ENCODE results near the gene IFT20. TPM values are rescaled to one million over a fixed set of nuclear protein-coding genes. Genes with fewer than 3 reads are reported as not detected.
A peak's percentile ranks its signal among the peaks of the same experiment; 100 is the strongest.

Gene IFT20
- total RNA-seq, 2 experiments from 2014 or later: 24.6 to 28.9 TPM

DNA sequence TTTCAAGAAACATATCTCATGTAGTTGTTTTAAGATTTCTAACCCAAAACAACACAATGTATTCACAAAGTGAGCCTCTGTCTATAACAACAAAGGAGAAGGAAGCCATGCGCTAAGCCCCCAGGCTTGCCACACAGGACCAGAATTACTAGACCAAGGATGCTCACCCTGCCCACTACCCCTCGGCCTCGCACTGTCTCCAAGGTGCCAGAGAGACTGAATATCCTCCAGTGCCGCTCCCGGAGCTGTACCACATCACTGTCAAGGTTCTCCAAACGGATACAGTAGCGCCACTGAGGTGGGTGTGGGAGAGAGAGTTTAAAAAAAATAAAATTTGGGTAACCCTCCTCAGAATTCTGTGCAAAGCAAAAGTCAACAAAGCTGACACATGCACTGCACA is 15.0 kb upstream of the IFT20 start:
- Mint-ChIP-seq H3K4me1 (no peaks in the 10 kb centered on the region), H3K27ac (no peak overlapping the region), H3K4me3 (no peak overlapping the region), H3K27me3 (no peaks in the 10 kb centered on the region), H3K9me3 (no peaks in the 10 kb centered on the region), H3K36me3 (peaks cover 9% of the 10 kb centered on the region)
- no peak for DNase-seq
- POLR2A ChIA-PET: no interaction called here
- no peak for ATAC-seq (ENCODE audit: low read depth)

DNA sequence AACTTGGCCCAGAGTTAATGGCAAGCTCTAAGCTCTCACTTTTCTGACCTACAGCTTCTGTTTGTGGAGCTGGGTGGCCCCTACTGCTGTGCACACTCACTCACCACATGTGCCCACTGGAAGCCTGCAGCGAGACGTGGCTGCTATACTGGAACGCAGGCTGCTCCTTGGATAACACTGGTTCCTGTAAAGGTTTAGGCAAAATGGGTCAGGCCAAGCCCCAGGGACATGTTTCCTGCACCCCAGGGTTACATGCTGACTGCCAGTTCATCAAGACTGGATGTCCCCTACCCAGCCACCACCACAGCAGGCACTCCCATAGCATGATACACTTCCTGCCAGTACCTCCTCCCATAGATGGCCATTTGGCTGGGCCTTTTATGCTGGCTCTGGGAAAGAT is 13.7 kb upstream of the IFT20 start:
- Mint-ChIP-seq H3K4me1 (no peaks in the 10 kb centered on the region), H3K36me3 (peaks cover 10% of the 10 kb centered on the region), H3K27ac (no peak overlapping the region), H3K9me3 (no peaks in the 10 kb centered on the region), H3K27me3 (no peaks in the 10 kb centered on the region), H3K4me3 (no peak overlapping the region)
- POLR2A ChIA-PET: interaction anchor here (1.7 kb wide), 1 partner anchor 8 kb away, joined by 5 read pairs; the partner anchor contains the start of gene POLDIP2
- ATAC-seq (ENCODE audit: low read depth) (no peak), DNase-seq (no peak)

DNA sequence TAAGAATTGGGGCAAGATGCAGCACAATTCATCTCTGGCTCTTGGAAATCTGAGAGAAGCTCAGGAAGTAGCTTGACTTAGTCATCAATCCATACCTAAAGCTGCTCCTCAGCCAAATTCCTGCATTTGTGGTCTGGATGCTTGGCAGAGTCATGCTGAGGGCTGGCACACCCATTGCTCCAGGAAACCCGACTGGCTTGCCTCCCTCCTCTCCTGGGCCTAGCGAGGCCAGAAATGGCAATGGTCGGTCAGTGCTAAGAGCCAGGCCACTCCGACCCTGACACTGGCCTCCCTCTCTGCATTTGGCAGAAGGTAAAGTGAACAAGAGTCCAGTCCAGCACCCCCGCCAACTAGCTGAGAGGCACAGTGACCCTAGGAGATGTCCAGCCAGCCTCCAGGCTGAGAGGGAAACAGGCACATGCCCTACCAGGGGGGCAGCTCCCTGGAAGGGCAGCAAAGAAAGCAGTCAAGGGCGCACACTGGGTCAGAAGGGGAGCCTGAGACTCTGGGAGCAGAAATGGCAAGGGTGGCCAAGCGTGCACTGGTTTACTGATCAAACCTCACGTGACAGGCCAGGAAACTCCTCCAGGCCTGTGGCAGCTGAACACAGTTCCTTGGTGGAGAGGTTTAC is 12.1 kb upstream of the IFT20 start:
- H3K36me3 Mint-ChIP-seq: peaks cover 6% of the 10 kb centered on the region
- DNase-seq: no peak
- H3K27ac Mint-ChIP-seq: no peak overlapping the region
- H3K27me3 Mint-ChIP-seq: no peaks in the 10 kb centered on the region
- H3K4me1 Mint-ChIP-seq: no peaks in the 10 kb centered on the region
- POLR2A ChIA-PET: interaction anchor here (1.0 to 1.7 kb wide), 3 partner anchors 10 to 12 kb away, joined by 4 to 8 read pairs (median 5); partner anchors contain the start of genes IFT20, POLDIP2 and TNFAIP1
- no peak for ATAC-seq (ENCODE audit: low read depth)
- H3K9me3 Mint-ChIP-seq: no peaks in the 10 kb centered on the region
- no peak overlapping the region for H3K4me3 Mint-ChIP-seq

DNA sequence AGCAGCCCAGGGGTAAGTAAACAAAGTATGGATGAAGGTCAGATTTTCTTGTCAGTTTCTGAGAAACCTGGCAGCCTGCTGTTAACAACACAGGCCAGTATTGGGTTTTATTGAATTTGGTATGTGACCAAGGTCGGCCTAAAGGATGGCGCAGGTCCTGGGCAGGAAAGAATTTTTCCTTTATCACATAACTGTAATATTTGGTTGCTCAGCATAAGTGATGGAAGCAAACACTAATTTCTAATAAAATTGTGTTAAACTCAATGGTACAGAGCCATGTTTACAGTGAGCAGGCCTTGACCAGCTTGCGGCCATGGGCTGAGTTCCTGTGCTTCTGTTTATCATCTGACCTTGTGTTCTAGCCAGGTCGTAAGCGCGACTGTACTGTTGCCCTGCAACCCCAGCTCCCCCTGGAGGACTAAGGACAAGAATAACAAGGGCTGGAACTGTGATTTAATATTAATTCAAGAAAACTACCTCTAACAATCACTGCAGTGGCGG is 11.5 kb upstream of the IFT20 start:
- H3K27me3 Mint-ChIP-seq: no peaks in the 10 kb centered on the region
- H3K4me3 Mint-ChIP-seq: no peak overlapping the region
- H3K27ac Mint-ChIP-seq: no peak overlapping the region
- DNase-seq (no peak), ATAC-seq (ENCODE audit: low read depth) (no peak)
- POLR2A ChIA-PET: interaction anchor here (1.0 to 1.7 kb wide), 2 partner anchors 10 to 11 kb away, joined by 4 to 8 read pairs; partner anchors contain the start of genes IFT20, POLDIP2 and TNFAIP1
- H3K9me3 Mint-ChIP-seq: no peaks in the 10 kb centered on the region
- H3K36me3 Mint-ChIP-seq: peaks cover 6% of the 10 kb centered on the region
- no peaks in the 10 kb centered on the region for H3K4me1 Mint-ChIP-seq

DNA sequence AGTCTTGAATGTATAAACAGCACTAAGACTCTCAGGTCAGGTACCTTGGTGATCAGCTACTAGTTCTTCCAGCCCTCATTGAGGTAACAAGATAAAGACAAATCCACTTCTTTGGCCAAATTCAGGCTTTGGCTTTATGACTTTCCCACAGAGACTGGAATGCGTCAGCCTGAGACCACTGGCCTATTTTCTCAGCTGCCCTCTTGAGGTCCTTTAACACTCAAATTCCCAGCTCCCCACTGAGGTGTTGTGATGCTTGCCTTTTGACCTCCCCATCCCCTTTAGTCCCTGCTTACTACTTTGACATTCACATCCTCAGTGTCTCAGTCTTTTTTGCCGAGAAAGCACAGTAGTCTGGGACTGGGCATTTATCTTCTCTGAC is 10.9 kb upstream of the IFT20 start:
- Mint-ChIP-seq H3K4me3 (no peak overlapping the region), H3K27me3 (no peaks in the 10 kb centered on the region), H3K4me1 (no peaks in the 10 kb centered on the region), H3K9me3 (no peaks in the 10 kb centered on the region), H3K27ac (no peak overlapping the region), H3K36me3 (peaks cover 5% of the 10 kb centered on the region)
- no peak for ATAC-seq (ENCODE audit: low read depth)
- POLR2A ChIA-PET: interaction anchor here (1.4 kb wide), 1 partner anchor 11 kb away, joined by 3 read pairs; the partner anchor contains the start of genes IFT20 and TNFAIP1
- no peak for DNase-seq

DNA sequence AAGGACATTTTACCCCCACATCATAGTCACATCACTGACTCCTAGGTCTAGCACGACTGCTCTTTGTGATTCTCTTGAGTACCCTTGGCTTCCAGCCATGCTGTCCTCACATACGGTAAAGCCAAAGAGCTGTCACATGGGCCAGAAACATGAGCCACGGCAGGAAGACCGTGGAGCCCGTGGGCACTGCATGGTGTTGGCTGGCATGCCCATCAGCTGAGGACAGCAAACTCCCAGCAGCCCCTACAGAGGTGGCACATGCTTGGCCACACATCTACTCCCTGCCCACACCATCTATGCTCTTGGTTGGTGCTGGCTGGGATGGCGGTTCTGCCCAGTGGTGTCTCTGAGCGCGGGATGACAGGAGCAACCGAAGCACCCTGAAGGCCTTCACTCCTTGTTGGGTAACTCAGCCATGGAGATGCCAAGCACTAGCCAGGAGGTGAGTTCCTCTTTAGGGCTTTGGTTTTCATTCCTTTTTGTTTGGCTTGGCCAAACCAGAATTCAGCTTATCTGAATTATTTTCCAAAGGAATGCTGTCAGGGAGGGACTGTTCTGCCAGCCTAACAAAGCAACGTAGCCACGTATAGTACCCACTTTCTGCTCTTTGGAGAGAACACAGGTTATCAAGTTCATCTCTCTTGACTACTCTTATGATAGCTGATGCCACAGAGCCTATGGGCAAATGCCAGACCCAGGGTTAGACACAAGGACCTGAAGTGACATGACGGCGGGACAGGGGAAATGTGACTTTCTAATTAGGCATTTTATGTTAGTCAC is 10.3 kb upstream of the IFT20 start:
- Mint-ChIP-seq H3K4me1 (no peaks in the 10 kb centered on the region), H3K4me3 (no peak overlapping the region), H3K36me3 (peaks cover 5% of the 10 kb centered on the region), H3K27ac (no peak overlapping the region), H3K27me3 (no peaks in the 10 kb centered on the region), H3K9me3 (no peaks in the 10 kb centered on the region)
- ATAC-seq (ENCODE audit: low read depth): no peak
- DNase-seq: no peak
- POLR2A ChIA-PET: interaction anchor here (1.4 kb wide), 1 partner anchor 10 kb away, joined by 3 read pairs; the partner anchor contains the start of genes IFT20 and TNFAIP1

DNA sequence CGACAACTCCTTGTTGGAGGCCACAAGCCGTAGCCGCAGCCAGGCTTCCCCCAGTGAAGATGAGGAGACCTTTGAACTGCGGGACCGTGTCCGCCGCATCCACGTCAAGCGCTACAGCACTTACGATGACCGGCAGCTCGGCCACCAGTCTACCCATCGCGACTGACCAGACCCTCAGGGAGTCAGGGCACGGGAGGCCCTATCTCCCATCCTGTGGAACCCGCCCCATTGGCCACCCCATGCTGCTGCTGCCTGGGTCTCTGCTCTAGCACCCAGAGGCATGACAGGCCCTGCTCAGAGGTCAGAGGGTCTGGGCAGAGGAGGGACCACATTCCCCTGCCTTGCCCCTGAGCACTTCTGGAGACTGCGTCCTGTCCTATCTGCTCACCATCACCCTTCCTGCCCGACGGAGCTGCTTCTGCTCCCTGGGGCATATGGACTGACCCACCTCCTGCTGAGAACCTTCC is 9.2 kb upstream of the IFT20 start:
- Mint-ChIP-seq H3K4me3 (no peak overlapping the region), H3K36me3 (peaks cover 7% of the 10 kb centered on the region), H3K4me1 (no peaks in the 10 kb centered on the region), H3K27me3 (no peaks in the 10 kb centered on the region), H3K27ac (no peak overlapping the region), H3K9me3 (no peaks in the 10 kb centered on the region)
- DNase-seq: no peak
- no peak for ATAC-seq (ENCODE audit: low read depth)
- POLR2A ChIA-PET: interaction anchor here (0.8 to 3.0 kb wide), 2 partner anchors 12 to 57 kb away, joined by 4 to 8 read pairs; partner anchors contain the start of gene POLDIP2

DNA sequence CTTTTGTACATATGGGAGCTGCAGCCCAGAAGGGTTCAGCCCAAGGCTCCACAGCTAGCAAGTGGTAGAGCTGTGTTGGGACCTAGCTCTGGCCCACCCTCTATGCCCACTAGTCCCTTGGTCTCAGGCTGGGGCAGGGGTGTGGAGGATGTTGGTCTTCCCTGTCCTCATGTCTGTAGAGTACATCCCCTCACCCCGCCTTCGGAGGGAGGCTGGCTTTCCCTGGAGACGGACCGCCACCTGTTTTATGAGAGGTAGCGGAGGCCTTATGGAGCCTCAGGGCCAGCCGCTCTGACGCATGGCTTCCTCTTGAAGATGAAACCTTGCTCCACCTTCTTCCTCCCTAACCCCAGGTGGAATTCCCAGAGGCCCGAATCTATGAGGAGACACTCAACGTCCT is 8.7 kb upstream of the IFT20 start:
- POLR2A ChIA-PET: interaction anchor here (0.8 to 3.0 kb wide), 2 partner anchors 13 to 57 kb away, joined by 4 to 8 read pairs; partner anchors contain the start of gene POLDIP2
- DNase-seq: no peak
- H3K4me3 Mint-ChIP-seq: no peak overlapping the region
- no peak for ATAC-seq (ENCODE audit: low read depth)
- no peaks in the 10 kb centered on the region for H3K9me3 Mint-ChIP-seq
- H3K27me3 Mint-ChIP-seq: no peaks in the 10 kb centered on the region
- H3K36me3 Mint-ChIP-seq: peaks cover 7% of the 10 kb centered on the region
- no peaks in the 10 kb centered on the region for H3K4me1 Mint-ChIP-seq
- H3K27ac Mint-ChIP-seq: no peak overlapping the region

DNA sequence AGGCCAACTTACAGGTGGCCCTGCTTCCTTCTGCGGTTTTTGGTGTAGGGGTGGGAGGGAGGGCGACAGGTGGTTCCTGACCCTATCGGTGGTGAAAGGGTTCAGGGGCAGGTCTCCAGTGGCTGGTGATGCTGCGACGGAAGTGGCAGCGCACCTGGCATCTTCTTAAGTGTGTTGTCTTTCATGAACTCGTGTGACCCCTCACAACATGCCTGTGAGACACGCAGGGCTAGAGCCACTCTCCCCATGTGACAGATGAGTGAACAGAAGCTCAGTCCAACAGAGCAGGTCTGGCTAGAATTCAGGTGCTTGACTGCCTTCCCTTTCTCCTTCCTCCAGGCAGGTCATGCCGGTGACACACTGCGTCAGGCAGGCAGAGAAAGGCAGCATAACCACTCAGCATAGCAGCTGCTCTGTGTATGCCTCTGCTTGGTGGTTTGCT is 8.2 kb upstream of the IFT20 start:
- ATAC-seq (ENCODE audit: low read depth) (peak; percentile 31), DNase-seq (no peak)
- Mint-ChIP-seq H3K27ac (peak overlapping the region; percentile 65), H3K4me3 (no peak overlapping the region), H3K9me3 (no peaks in the 10 kb centered on the region), H3K4me1 (peaks cover 2% of the 10 kb centered on the region), H3K36me3 (peaks cover 7% of the 10 kb centered on the region), H3K27me3 (no peaks in the 10 kb centered on the region)
- POLR2A ChIA-PET: interaction anchor here (0.7 to 3.0 kb wide), 2 partner anchors 10 to 13 kb away, joined by 3 to 8 read pairs; partner anchors contain the start of gene POLDIP2

DNA sequence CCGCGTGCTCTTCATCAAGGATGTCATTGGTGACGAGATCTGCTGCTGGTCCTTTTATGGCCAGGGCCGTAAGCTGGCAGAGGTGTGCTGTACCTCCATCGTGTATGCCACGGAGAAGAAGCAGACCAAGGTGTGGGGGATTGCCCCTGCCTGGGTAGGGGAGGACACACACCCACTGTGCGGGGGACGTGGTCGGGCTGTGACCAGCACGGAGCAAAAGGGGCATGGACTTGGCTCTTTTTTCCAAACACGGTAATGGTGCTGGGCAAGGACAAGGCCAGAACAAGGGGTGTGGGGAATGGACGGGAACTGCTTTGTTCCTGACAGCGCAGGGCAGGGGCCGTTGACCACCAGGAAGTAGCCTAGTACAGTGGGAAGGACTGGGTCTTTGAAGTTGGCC is 7.0 kb upstream of the IFT20 start:
- no peak overlapping the region for H3K4me3 Mint-ChIP-seq
- H3K36me3 Mint-ChIP-seq: peaks cover 7% of the 10 kb centered on the region
- ATAC-seq (ENCODE audit: low read depth): no peak
- H3K9me3 Mint-ChIP-seq: no peaks in the 10 kb centered on the region
- no peak for DNase-seq
- H3K4me1 Mint-ChIP-seq: peaks cover 8% of the 10 kb centered on the region
- H3K27me3 Mint-ChIP-seq: no peaks in the 10 kb centered on the region
- H3K27ac Mint-ChIP-seq: no peak overlapping the region
- POLR2A ChIA-PET: interaction anchor here (3.0 kb wide), 1 partner anchor 15 kb away, joined by 8 read pairs; the partner anchor contains the start of gene POLDIP2

DNA sequence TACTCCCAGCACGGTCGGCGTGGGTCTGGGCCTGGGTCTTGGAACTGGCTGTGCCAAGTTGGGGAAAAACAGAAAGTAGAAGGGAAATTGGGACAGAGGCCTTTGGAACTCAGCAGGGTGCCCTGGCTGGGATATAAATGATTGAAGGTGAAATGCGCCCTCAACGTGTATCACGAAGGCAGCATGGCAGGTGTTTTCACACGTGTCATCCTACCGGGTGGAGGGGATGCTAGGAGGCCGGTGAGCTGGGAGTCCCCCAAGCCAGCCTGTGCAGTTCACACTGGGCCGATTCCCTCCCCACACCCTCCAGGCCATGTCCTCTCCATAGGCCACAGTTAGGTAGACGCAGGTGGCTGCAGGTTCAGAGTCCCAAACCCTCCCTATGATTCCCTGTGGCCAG is 6.2 kb upstream of the IFT20 start:
- POLR2A ChIA-PET: no interaction called here
- H3K4me1 Mint-ChIP-seq: peaks cover 13% of the 10 kb centered on the region
- H3K4me3 Mint-ChIP-seq: no peak overlapping the region
- H3K36me3 Mint-ChIP-seq: peaks cover 7% of the 10 kb centered on the region
- H3K9me3 Mint-ChIP-seq: no peaks in the 10 kb centered on the region
- H3K27me3 Mint-ChIP-seq: no peaks in the 10 kb centered on the region
- no peak overlapping the region for H3K27ac Mint-ChIP-seq
- no peak for ATAC-seq (ENCODE audit: low read depth)
- no peak for DNase-seq

DNA sequence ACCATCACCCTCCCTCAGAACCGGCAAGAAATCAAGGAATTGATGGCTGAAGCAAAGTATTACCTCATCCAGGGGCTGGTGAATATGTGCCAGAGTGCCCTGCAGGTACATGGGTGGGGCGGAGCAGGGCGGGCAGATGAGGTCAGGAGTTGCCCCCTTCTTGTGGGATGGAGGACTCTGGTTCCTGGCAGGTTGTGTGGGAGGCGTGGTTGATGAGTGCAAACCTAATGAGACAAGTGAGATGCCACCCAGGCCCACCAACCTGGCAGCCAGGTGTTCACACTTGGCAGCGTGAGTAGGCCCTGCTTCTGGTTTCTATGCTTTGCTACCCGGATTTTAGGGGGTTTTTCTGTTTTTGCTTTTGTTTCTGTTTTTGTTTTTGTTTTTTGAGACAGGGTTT is 5.1 kb upstream of the IFT20 start:
- no peak overlapping the region for H3K27ac Mint-ChIP-seq
- H3K4me3 Mint-ChIP-seq: no peak overlapping the region
- DNase-seq (no peak), ATAC-seq (ENCODE audit: low read depth) (no peak)
- H3K4me1 Mint-ChIP-seq: peaks cover 13% of the 10 kb centered on the region
- H3K9me3 Mint-ChIP-seq: no peaks in the 10 kb centered on the region
- H3K27me3 Mint-ChIP-seq: no peaks in the 10 kb centered on the region
- POLR2A ChIA-PET: no interaction called here
- H3K36me3 Mint-ChIP-seq: peaks cover 7% of the 10 kb centered on the region

DNA sequence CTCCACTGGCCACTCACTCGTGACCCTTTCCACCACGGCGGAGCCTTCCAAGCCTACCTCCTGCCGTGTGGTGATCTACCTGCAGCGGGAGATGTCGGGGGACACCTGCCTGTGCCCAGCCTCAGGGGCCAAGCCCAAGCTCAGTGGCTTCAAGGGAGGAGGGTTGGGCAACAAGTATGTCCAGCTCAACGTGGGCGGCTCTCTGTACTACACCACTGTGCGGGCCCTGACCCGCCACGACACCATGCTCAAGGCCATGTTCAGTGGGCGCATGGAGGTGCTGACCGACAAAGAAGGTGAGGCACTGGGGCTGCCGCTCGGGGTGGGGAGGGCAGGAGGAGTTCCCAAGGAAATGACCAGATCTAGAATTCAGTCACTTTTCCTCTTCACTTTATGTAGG is 4.2 kb upstream of the IFT20 start:
- Mint-ChIP-seq H3K36me3 (peaks cover 7% of the 10 kb centered on the region), H3K27me3 (no peaks in the 10 kb centered on the region), H3K4me1 (peaks cover 19% of the 10 kb centered on the region), H3K9me3 (no peaks in the 10 kb centered on the region), H3K4me3 (no peak overlapping the region), H3K27ac (no peak overlapping the region)
- DNase-seq (no peak), ATAC-seq (ENCODE audit: low read depth) (no peak)
- POLR2A ChIA-PET: interaction anchor here (0.6 to 0.8 kb wide), 2 partner anchors 18 to 446 kb away, joined by 4 read pairs; partner anchors contain the start of gene POLDIP2
